Measurements from ENCODE around the gene TMEM222.
A peak's percentile ranks its signal among the peaks of the same experiment; 100 is the strongest.

Gene TMEM222

DNA sequence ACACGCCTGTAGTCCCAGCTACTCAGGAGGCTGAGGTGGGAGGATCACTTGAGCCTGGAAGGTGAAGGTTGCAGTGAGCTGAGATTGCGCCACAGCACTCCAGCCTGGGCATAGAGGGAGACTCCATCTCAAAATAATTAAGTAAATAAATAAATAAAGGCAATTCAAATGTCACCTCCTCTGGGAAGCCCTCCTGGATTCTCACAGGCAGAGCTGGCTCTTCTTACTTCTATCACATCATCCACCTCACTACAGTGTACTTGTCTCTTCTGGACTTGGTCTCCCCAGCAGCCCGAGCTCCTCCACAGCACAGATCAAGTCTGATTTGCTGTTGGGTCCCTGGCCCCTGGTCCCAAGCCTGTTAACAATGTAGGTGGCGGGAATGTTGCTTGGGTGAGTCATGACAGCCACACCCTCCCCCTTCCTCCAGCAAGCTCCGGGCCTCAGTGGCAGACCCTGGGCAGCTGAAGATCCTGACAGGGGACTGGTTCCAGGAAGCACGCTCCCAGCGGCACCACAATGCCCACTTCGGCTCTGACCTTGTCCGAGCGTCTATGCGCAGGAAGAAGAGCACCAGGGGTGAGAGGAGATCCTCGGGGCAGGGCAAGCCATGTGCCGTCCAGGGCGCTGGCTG lies 25.1 kb downstream of the TMEM222 start:
- no peaks in the 10 kb centered on the region for H3K4me1 ChIP-seq
- H3K4me3 ChIP-seq (ENCODE audit: low read depth, low read length) = no peak overlapping the region
- no peaks in the 10 kb centered on the region for H3K27me3 ChIP-seq
- H3K9me3 ChIP-seq = no peaks in the 10 kb centered on the region
- TF ChIP-seq, protein P1, sequence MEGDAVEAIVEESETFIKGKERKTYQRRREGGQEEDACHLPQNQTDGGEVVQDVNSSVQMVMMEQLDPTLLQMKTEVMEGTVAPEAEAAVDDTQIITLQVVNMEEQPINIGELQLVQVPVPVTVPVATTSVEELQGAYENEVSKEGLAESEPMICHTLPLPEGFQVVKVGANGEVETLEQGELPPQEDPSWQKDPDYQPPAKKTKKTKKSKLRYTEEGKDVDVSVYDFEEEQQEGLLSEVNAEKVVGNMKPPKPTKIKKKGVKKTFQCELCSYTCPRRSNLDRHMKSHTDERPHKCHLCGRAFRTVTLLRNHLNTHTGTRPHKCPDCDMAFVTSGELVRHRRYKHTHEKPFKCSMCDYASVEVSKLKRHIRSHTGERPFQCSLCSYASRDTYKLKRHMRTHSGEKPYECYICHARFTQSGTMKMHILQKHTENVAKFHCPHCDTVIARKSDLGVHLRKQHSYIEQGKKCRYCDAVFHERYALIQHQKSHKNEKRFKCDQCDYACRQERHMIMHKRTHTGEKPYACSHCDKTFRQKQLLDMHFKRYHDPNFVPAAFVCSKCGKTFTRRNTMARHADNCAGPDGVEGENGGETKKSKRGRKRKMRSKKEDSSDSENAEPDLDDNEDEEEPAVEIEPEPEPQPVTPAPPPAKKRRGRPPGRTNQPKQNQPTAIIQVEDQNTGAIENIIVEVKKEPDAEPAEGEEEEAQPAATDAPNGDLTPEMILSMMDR (IDR thresholded peaks at IDR 0.05; ENCODE audit: low read depth, low read length) = no peak
- no peak for DNase-seq
- no peaks in the 10 kb centered on the region for H3K36me3 ChIP-seq

GRCh38 chr1:27348861-27349783 lies 27.2 kb downstream of the TMEM222 start:
- no peaks in the 10 kb centered on the region for H3K9me3 ChIP-seq
- H3K27me3 ChIP-seq = no peaks in the 10 kb centered on the region
- TF ChIP-seq, protein P1 (IDR thresholded peaks at IDR 0.05; ENCODE audit: low read depth, low read length) = no peak
- peak; percentile 41 for DNase-seq
- peak overlapping the region; percentile 48 for H3K4me3 ChIP-seq (ENCODE audit: low read depth, low read length)
- no peaks in the 10 kb centered on the region for H3K4me1 ChIP-seq
- H3K36me3 ChIP-seq = no peaks in the 10 kb centered on the region

DNA sequence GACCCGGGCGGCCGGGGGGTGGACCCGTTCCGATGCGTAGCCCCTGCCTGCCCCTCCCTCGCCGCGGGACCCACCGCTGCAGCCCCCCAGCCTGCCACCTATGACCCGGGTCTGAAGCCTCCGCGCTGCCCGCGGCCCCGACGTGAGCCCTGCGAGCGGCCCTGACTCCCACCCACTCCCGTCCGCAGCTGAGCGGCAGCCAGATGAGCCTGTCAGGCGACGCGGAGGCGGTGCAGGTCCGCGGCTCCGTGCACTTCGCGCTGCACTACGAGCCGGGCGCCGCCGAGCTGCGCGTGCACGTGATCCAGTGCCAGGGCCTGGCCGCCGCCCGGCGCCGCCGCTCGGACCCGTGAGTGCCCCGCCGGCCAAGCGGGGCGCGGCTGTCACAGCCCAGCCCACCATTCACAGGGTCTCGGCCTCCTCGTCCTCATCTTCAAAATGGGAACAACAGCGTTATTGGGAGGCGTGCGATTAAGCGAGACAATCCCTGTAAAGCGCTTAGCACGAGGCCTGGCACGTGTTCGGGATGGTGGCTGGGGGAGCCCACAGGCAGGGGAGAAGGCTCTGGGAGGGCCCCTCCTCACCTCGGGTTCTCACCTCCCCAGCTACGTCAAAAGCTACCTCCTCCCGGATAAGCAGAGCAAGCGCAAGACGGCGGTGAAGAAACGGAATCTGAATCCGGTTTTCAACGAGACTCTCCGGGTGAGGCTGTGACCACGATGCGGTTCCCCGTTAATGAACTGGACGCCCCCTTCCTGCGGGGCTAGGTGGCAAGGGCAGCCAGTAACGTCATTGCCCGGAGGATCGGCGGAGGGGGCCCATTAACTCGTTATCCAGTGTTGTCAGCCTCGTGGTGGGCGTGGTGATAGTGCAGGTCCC lies 28.1 kb downstream of the TMEM222 start:
- no peaks in the 10 kb centered on the region for H3K27me3 ChIP-seq
- TF ChIP-seq, protein P1 (IDR thresholded peaks at IDR 0.05; ENCODE audit: low read depth, low read length) = no peak
- DNase-seq = peak; percentile 72
- H3K4me3 ChIP-seq (ENCODE audit: low read depth, low read length) = peak overlapping the region; percentile 48
- H3K9me3 ChIP-seq = no peaks in the 10 kb centered on the region
- H3K4me1 ChIP-seq = no peaks in the 10 kb centered on the region
- no peaks in the 10 kb centered on the region for H3K36me3 ChIP-seq

- H3K9me3 ChIP-seq = no peaks in the 10 kb centered on the region
- no peak for DNase-seq
- H3K4me3 ChIP-seq (ENCODE audit: low read depth, low read length) = no peak overlapping the region
- H3K27me3 ChIP-seq = no peaks in the 10 kb centered on the region
- no peaks in the 10 kb centered on the region for H3K4me1 ChIP-seq
- TF ChIP-seq, protein P1 (IDR thresholded peaks at IDR 0.05; ENCODE audit: low read depth, low read length) = no peak
- no peaks in the 10 kb centered on the region for H3K36me3 ChIP-seq
These were observed 28.9 kb downstream of the TMEM222 start for GRCh38 chr1:27350663-27351540.

- TF ChIP-seq, protein P1 (IDR thresholded peaks at IDR 0.05; ENCODE audit: low read depth, low read length) = no peak
- DNase-seq = no peak
- H3K4me3 ChIP-seq (ENCODE audit: low read depth, low read length) = no peak overlapping the region
- no peaks in the 10 kb centered on the region for H3K4me1 ChIP-seq
- no peaks in the 10 kb centered on the region for H3K27me3 ChIP-seq
- H3K36me3 ChIP-seq = no peaks in the 10 kb centered on the region
- no peaks in the 10 kb centered on the region for H3K9me3 ChIP-seq
These were observed 29.7 kb downstream of the TMEM222 start for GRCh38 chr1:27351541-27352107.

All from BE2C (cell line).